ENCODE results near the gene DTNBP1.

DNA sequence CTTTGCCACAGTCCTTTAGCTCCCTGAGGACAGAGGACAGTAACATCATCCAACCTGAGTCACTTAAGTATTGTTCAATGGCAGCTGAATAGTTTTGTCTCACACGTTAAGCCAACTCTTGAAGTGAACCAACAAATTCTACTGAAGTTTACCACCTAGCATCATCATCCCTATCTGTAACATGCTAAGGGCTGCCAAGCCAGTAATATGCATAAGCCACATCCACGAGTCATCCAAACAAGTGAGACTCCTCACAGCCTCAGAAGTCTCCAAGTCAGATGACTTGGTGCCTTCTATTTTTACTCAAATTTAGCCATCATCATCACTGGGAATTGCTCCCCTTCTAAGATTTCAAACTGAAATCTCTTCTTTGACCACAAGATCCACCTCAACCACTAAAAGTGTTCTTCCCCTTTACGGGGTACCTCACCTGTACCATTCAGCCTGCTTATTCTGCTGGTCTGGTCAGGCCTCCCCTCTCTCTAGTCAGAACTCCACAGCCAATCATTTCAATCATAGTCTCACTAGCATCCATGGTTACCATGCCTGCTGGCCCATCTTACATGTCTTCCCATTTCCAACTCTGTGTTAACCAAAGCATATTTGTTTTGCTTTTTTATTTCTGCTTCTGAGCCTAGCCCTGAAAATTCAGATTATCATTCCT lies 73.7 kb downstream of the DTNBP1 start:
- TF ChIP-seq CTCF (conservative IDR thresholded peaks at IDR 0.05) (no peak), ZFX (IDR thresholded peaks at IDR 0.05) (no peak)
